ENCODE data around the gene GATAD2A. TPM values are rescaled to one million over a fixed set of nuclear protein-coding genes. Genes with fewer than 3 reads are reported as not detected.

Gene GATAD2A
- total RNA-seq, 2 experiments from 2014 or later: 104 to 107 TPM

DNA sequence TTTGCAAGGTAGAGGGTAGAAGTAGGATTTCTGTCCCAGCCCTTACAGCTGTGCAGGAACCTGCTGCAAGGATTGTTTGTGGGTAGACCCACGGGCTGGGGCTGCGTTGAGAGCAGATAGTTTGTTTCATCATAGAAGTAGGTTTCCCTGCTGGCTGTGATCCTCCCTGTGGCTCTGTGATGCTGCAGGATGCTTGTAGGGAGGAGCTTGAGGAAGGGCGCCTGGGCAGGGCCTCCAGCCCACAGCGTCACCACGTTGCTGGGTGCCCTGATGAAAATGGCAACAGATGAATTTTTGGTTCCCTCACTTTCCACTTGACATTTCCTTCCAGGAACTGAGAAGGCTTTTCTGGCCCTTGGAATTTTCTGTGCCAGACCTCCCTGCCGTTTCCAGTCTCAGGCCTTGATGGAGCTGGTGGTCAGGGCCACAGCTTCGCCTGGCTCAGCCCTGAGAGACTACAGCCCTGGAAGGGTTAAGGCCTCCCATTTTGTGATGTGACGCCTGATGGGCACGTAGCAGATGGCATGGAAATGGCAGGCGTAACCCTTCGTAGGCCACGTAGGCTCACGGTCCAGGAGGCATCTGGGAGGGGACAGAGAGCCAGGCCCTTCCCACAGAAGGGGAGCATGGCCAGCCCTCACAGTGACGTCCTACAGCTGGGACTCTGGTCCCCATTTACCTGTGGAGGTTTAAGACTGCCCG is 42.2 kb downstream of the GATAD2A start:
- H3K9me3 ChIP-seq (ENCODE audit: control insufficient read depth in 1 of 2, insufficient read depth in 1 of 2, low read length in 2 of 2): no peaks in the 10 kb centered on the region
- H3K4me3 Mint-ChIP-seq: peak overlapping the region; percentile 65
- peak overlapping the region in 1 of 2 donors; percentile 43 for H3K27ac ChIP-seq (ENCODE audit: low read depth in 1 of 2, low read length in 2 of 2)
- H3K4me1 Mint-ChIP-seq (ENCODE audit: low read depth): peaks cover 79% of the 10 kb centered on the region
- H3K27me3 ChIP-seq (ENCODE audit: control insufficient read depth in 1 of 2, insufficient read depth in 2 of 2, low read length in 2 of 2): no peaks in the 10 kb centered on the region
- H3K36me3 ChIP-seq (ENCODE audit: insufficient read depth, low read length): no peaks in the 10 kb centered on the region
- DNase-seq: peak in 11 of 14 experiments; percentile 13 to 78 (median 48)
- H3K9me3 Mint-ChIP-seq: no peaks in the 10 kb centered on the region
- peak; percentile 96 for ATAC-seq (ENCODE audit: poor library complexity)
- CTCF ChIA-PET: interaction anchor here (1.2 kb wide), 1 partner anchor 41 kb away, joined by 3 read pairs; no protein-coding TSS in a partner anchor
- POLR2A ChIA-PET: interaction anchor here (0.6 to 2.6 kb wide), 8 partner anchors 11 to 62 kb away, joined by 3 to 18 read pairs (median 4); partner anchors contain the start of gene GATAD2A
- H3K4me1 ChIP-seq (ENCODE audit: insufficient read depth, low read length): peaks cover 93% of the 10 kb centered on the region
- TF ChIP-seq CTCF (IDR thresholded peaks at IDR 0.05): no peak
- peak overlapping the region; percentile 73 for H3K27ac Mint-ChIP-seq
- no peaks in the 10 kb centered on the region for H3K27me3 Mint-ChIP-seq
- H3K36me3 Mint-ChIP-seq (ENCODE audit: low read depth): peaks cover 21% of the 10 kb centered on the region
- intact Hi-C loops (cut with DNase I, micrococcal nuclease): loop anchor here (2.0 to 5.0 kb wide), 3 partner anchors 13 to 40 kb away; partner anchors contain the start of gene GATAD2A (in 1 of the 2)
- H3K4me3 ChIP-seq (ENCODE audit: low read length): no peak overlapping the region

- H3K27ac Mint-ChIP-seq: peak overlapping the region; percentile 73
- no peaks in the 10 kb centered on the region for H3K9me3 ChIP-seq (ENCODE audit: control insufficient read depth in 1 of 2, insufficient read depth in 1 of 2, low read length in 2 of 2)
- H3K27me3 Mint-ChIP-seq: no peaks in the 10 kb centered on the region
- intact Hi-C loops (cut with DNase I, micrococcal nuclease): loop anchor here (5.0 kb wide), 2 partner anchors 34 to 41 kb away; partner anchors contain the start of gene GATAD2A (in 1 of the 2)
- peaks cover 79% of the 10 kb centered on the region for H3K4me1 Mint-ChIP-seq (ENCODE audit: low read depth)
- DNase-seq (no peak), ATAC-seq (ENCODE audit: poor library complexity) (no peak)
- H3K4me3 ChIP-seq (ENCODE audit: low read length): no peak overlapping the region
- TF ChIP-seq CTCF (IDR thresholded peaks at IDR 0.05): no peak
- peaks cover 19% of the 10 kb centered on the region for H3K36me3 Mint-ChIP-seq (ENCODE audit: low read depth)
- H3K27ac ChIP-seq (ENCODE audit: low read depth in 1 of 2, low read length in 2 of 2): peak overlapping the region in 1 of 2 donors; percentile 43
- H3K36me3 ChIP-seq (ENCODE audit: insufficient read depth, low read length): no peaks in the 10 kb centered on the region
- H3K9me3 Mint-ChIP-seq: no peaks in the 10 kb centered on the region
- peaks cover 95% of the 10 kb centered on the region for H3K4me1 ChIP-seq (ENCODE audit: insufficient read depth, low read length)
- ChIA-PET POLR2A (interaction anchor here (1.0 to 2.6 kb wide), 5 partner anchors 11 to 63 kb away, joined by 3 to 18 read pairs (median 5); partner anchors contain the start of gene GATAD2A), CTCF (interaction anchor here (2.6 kb wide), 1 partner anchor 42 kb away, joined by 6 read pairs; no protein-coding TSS in a partner anchor)
- H3K4me3 Mint-ChIP-seq: peak overlapping the region; percentile 7
- H3K27me3 ChIP-seq (ENCODE audit: control insufficient read depth in 1 of 2, insufficient read depth in 2 of 2, low read length in 2 of 2): no peaks in the 10 kb centered on the region
Measured at GRCh38 chr19:19448238-19448544, 42.7 kb downstream of the GATAD2A start.

GRCh38 chr19:19451429-19452242 is 46.2 kb downstream of the GATAD2A start:
- ChIA-PET POLR2A (interaction anchor here (0.7 to 2.7 kb wide), 3 partner anchors 8 to 1189 kb away, joined by 4 to 13 read pairs (median 6); no protein-coding TSS in a partner anchor), CTCF (interaction anchor here (1.5 kb wide), 1 partner anchor 46 kb away, joined by 5 read pairs; the partner anchor contains the start of gene GATAD2A)
- Histone ChIP-seq H3K9me3 (ENCODE audit: control insufficient read depth in 1 of 2, insufficient read depth in 1 of 2, low read length in 2 of 2) (no peaks in the 10 kb centered on the region), H3K4me1 (ENCODE audit: insufficient read depth, low read length) (peaks cover 81% of the 10 kb centered on the region), H3K4me3 (ENCODE audit: low read length) (no peak overlapping the region), H3K36me3 (ENCODE audit: insufficient read depth, low read length) (peaks cover 2% of the 10 kb centered on the region), H3K27me3 (ENCODE audit: control insufficient read depth in 1 of 2, insufficient read depth in 2 of 2, low read length in 2 of 2) (no peaks in the 10 kb centered on the region), H3K27ac (ENCODE audit: low read depth in 1 of 2, low read length in 2 of 2) (peak overlapping the region; percentile 18 to 31)
- Mint-ChIP-seq H3K27ac (peak overlapping the region; percentile 85), H3K4me3 (peak overlapping the region; percentile 66), H3K36me3 (ENCODE audit: low read depth) (no peaks in the 10 kb centered on the region), H3K4me1 (ENCODE audit: low read depth) (peaks cover 54% of the 10 kb centered on the region), H3K27me3 (no peaks in the 10 kb centered on the region), H3K9me3 (no peaks in the 10 kb centered on the region)
- DNase-seq (peak in 4 of 14 experiments; percentile 48 to 68 (median 64)), ATAC-seq (ENCODE audit: poor library complexity) (peak; percentile 42)
- intact Hi-C loops (cut with DNase I, micrococcal nuclease): loop anchor here in 1 of 2 experiments (1.0 kb wide), 1 partner anchor 8 kb away; no protein-coding TSS in a partner anchor
- no peak for TF ChIP-seq CTCF (IDR thresholded peaks at IDR 0.05)

All from CD4-positive, alpha-beta T cell (primary cell).